NCI-H82 treated with DMSO at 0.1 percent for 48 hours (cell line): ENCODE measurements around the gene SLC35G1.

Experiments used
- DNase-seq: peaks from one replicate; lab custom pipeline; 2025; ENCODE audit not compliant: unreplicated experiment; lab: John Stamatoyannopoulos, UW

SLC35G1 gene

DNA sequence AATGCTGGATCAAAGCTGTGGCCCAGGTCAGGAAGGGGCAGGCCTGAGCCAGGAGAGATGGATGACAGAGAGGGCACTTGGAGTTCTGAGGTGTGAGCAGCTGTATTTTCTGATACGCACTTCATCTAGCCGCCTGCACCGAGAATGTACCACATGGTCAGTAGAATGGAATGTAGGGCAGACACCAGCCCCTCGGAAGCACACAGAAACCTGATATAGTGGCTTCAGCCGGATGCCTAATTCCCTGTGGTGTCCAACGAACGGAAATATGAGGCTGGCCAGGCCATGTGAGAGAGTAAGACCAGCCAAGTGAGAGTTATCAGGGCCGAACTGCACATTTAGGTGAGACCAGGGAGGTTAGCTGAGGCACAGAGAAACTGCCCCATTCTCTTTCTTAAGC lies 53.3 kb downstream of the SLC35G1 start:
- DNase-seq = no peak

DNA sequence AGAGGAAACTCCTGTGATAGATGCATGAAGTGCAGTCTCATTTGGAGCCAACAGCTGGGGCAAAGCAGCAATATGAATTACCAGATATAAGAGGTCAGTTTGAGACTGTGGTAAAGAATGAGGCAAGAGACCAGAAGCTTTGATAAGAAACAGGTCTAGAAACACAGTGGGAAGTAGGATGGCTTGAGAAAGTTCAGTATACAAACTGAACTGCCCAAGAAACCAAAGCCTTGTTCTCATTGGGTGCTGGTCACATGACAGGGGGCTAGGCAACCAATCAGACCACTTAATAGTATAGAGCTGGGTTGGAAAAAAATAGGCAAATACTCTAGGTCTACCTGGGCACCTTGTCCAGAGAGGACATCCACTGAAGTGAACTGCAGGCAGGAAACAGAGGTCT lies 53.7 kb downstream of the SLC35G1 start:
- no peak for DNase-seq

DNA sequence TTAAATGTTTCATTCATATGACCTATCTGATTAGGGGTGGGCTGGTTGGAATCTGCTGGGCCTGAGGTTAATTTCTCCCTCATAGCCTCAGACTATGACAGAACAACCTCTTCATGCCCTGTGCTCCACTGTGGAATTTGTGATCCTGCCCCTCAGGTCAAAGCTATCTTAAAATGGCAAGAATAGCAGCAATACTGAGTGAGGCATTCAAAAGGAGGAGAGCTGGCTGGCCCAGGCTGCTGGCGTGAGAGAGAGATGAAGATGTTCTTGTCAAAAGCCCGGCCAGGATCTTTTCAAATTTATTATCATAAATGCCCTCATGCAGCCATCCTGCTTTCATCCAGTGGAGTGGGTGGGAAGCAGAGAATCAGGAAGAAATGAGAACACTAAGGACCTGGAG lies 58.1 kb downstream of the SLC35G1 start:
- no peak for DNase-seq
